HEK293T (cell line): ENCODE measurements around the gene TRMT6.

Experiments used
- CTCF ChIA-PET: fragments of 350-600 bp; formaldehyde crosslinking; extraction: SDS; loops from one replicate; lab custom pipeline; 2021; ENCODE audit warnings: antibody characterized with exemption, inconsistent platforms; lab: Yijun Ruan, JAX
- POLR2A ChIA-PET: fragments of 350-600 bp; formaldehyde crosslinking; extraction: SDS; loops from one replicate; lab custom pipeline; 2020; ENCODE audit warnings: antibody characterized with exemption, inconsistent platforms; lab: Yijun Ruan, JAX
- DNase-seq: peaks from one replicate; pipeline ENCODE4 v3.0.0; 2012; ENCODE audit warnings: mixed read lengths; ENCODE audit errors: extremely low spot score
- ARNT ChIP-seq: fragments of 450-650 bp; IDR thresholded peaks from 2 replicates; pipeline ENCODE4 v1.6.1; 2017; ENCODE audit warnings: mild to moderate bottlenecking
- BHLHE40 ChIP-seq: fragments of 450-650 bp; IDR thresholded peaks from 2 replicates; pipeline ENCODE4 v1.6.1; 2016; ENCODE audit warnings: mild to moderate bottlenecking, moderate library complexity, borderline replicate concordance
- CTBP1 ChIP-seq: fragments of 450-650 bp; IDR thresholded peaks from 2 replicates; pipeline ENCODE4 v1.6.1; 2016; ENCODE audit warnings: borderline replicate concordance
- FOXA1 ChIP-seq: fragments of 450-650 bp; IDR thresholded peaks from 2 replicates; pipeline ENCODE4 v1.6.1; 2016; ENCODE audit warnings: mild to moderate bottlenecking
- FOXM1 ChIP-seq: fragments of 450-650 bp; IDR thresholded peaks from 2 replicates; pipeline ENCODE4 v1.6.1; 2017; ENCODE audit warnings: mild to moderate bottlenecking, borderline replicate concordance
- LEF1 ChIP-seq: fragments of 450-650 bp; IDR thresholded peaks from 2 replicates; pipeline ENCODE4 v1.6.1; 2017; ENCODE audit warnings: mild to moderate bottlenecking, borderline replicate concordance
- TARDBP ChIP-seq: fragments of 450-650 bp; IDR thresholded peaks from 2 replicates; pipeline ENCODE4 v1.6.1; 2016
- ZNF384 ChIP-seq: fragments of 450-650 bp; IDR thresholded peaks from 2 replicates; pipeline ENCODE4 v1.6.1; 2016

TRMT6 gene

GRCh38 chr20:5887386-5887785 lies 62.9 kb downstream of the TRMT6 start:
- TF ChIP-seq BHLHE40: no peak
- no peak for TF ChIP-seq ZNF384
- TF ChIP-seq CTBP1: no peak
- no peak for TF ChIP-seq FOXM1
- no peak for TF ChIP-seq LEF1
- no peak for TF ChIP-seq TARDBP
- TF ChIP-seq FOXA1: no peak
- no peak for TF ChIP-seq ARNT
- DNase-seq: no peak
- CTCF ChIA-PET: no interaction called here

More at GRCh38 chr20:5887386-5887785, 62.9 kb downstream of the TRMT6 start:
- POLR2A ChIA-PET: no interaction called here
